Fibroblast of upper back skin (primary cell): Measurements from ENCODE around the gene ITGA6.
"Not testable (repeated sequence)": the region's sequence is repeated elsewhere in the genome, so short reads cannot be mapped to it uniquely, and the experiment has no call there.

Source experiments
- DNase-seq: peaks from one replicate; pipeline ENCODE4 v3.0.0-alpha.2; 2013

Gene ITGA6

GRCh38 chr2:172532461-172532860 is 105.1 kb downstream of the ITGA6 start:
- DNase-seq = not testable (repeated sequence)

- no peak for DNase-seq
Measured at GRCh38 chr2:172533687-172534086, 106.3 kb downstream of the ITGA6 start.

GRCh38 chr2:172535119-172535518 is 107.7 kb downstream of the ITGA6 start:
- no peak for DNase-seq

GRCh38 chr2:172537851-172538250 is 110.5 kb downstream of the ITGA6 start:
- DNase-seq = not testable (repeated sequence)

GRCh38 chr2:172539767-172540166 is 112.4 kb downstream of the ITGA6 start:
- DNase-seq = no peak

- no peak for DNase-seq
Measured at GRCh38 chr2:172540421-172540820, 113.0 kb downstream of the ITGA6 start.

GRCh38 chr2:172545408-172546075 is 118.2 kb downstream of the ITGA6 start:
- DNase-seq = no peak

GRCh38 chr2:172549131-172549530 is 121.7 kb downstream of the ITGA6 start:
- no peak for DNase-seq

GRCh38 chr2:172549802-172550201 is 122.4 kb downstream of the ITGA6 start:
- DNase-seq = not testable (repeated sequence)

- no peak for DNase-seq
Measured at GRCh38 chr2:172550419-172550818, 123.0 kb downstream of the ITGA6 start.

GRCh38 chr2:172551271-172551670 is 123.9 kb downstream of the ITGA6 start:
- no peak for DNase-seq

- DNase-seq = peak; percentile 93
Measured at GRCh38 chr2:172552547-172553291, 125.3 kb downstream of the ITGA6 start.

GRCh38 chr2:172554352-172555271 is 127.2 kb downstream of the ITGA6 start:
- no peak for DNase-seq

GRCh38 chr2:172555272-172555521 is 127.8 kb downstream of the ITGA6 start:
- no peak for DNase-seq
